Fibroblast of the conjunctiva (primary cell): Measurements from ENCODE around the gene PRR15L.
"Not testable (repeated sequence)": the region's sequence is repeated elsewhere in the genome, so short reads cannot be mapped to it uniquely, and the experiment has no call there.

Experiments used
- DNase-seq: peaks from one replicate; pipeline ENCODE4 v3.0.0-alpha.2; 2010; ENCODE audit warnings: low read depth

Gene PRR15L

GRCh38 chr17:47988445-47988844, 30.8 kb upstream of the PRR15L start:
- DNase-seq = not testable (repeated sequence)

GRCh38 chr17:47987240-47987835, 29.7 kb upstream of the PRR15L start:
- no peak for DNase-seq

- DNase-seq = no peak
These were observed 28.8 kb upstream of the PRR15L start for GRCh38 chr17:47986520-47986919.

- no peak for DNase-seq
These were observed 26.0 kb upstream of the PRR15L start for GRCh38 chr17:47983492-47984223.

- no peak for DNase-seq
These were observed 25.1 kb upstream of the PRR15L start for GRCh38 chr17:47982645-47983390.

GRCh38 chr17:47982091-47982617, 24.5 kb upstream of the PRR15L start:
- no peak for DNase-seq

GRCh38 chr17:47981462-47981861, 23.8 kb upstream of the PRR15L start:
- no peak for DNase-seq

- no peak for DNase-seq
These were observed 22.9 kb upstream of the PRR15L start for GRCh38 chr17:47980541-47980940.

GRCh38 chr17:47978324-47978723, 20.6 kb upstream of the PRR15L start:
- peak; percentile 36 for DNase-seq

- no peak for DNase-seq
These were observed 18.1 kb upstream of the PRR15L start for GRCh38 chr17:47975823-47976205.

- DNase-seq = no peak
These were observed 17.6 kb upstream of the PRR15L start for GRCh38 chr17:47975189-47975822.

GRCh38 chr17:47973541-47973940, 15.9 kb upstream of the PRR15L start:
- no peak for DNase-seq

GRCh38 chr17:47970725-47971499, 13.2 kb upstream of the PRR15L start, which contains the start of gene CDK5RAP3:
Gene CDK5RAP3, plus strand, starts transcription at chr17:47971113. Its CDS starts 34 bp downstream, at chr17:47971147.
- DNase-seq = peak; percentile 98

GRCh38 chr17:47969930-47970724, 12.4 kb upstream of the PRR15L start:
- no peak for DNase-seq

- no peak for DNase-seq
These were observed 11.2 kb upstream of the PRR15L start for GRCh38 chr17:47968836-47969235.

GRCh38 chr17:47967607-47968252, 10.0 kb upstream of the PRR15L start:
- DNase-seq = peak; percentile 26

- no peak for DNase-seq
These were observed 8.4 kb upstream of the PRR15L start for GRCh38 chr17:47966079-47966519.

GRCh38 chr17:47964856-47965255, 7.2 kb upstream of the PRR15L start:
- DNase-seq = no peak

- DNase-seq = no peak
These were observed 5.2 kb upstream of the PRR15L start for GRCh38 chr17:47962901-47963300.

GRCh38 chr17:47961406-47961805, 3.7 kb upstream of the PRR15L start:
- no peak for DNase-seq
